ENCODE measurements around the gene IL17B.

DNA sequence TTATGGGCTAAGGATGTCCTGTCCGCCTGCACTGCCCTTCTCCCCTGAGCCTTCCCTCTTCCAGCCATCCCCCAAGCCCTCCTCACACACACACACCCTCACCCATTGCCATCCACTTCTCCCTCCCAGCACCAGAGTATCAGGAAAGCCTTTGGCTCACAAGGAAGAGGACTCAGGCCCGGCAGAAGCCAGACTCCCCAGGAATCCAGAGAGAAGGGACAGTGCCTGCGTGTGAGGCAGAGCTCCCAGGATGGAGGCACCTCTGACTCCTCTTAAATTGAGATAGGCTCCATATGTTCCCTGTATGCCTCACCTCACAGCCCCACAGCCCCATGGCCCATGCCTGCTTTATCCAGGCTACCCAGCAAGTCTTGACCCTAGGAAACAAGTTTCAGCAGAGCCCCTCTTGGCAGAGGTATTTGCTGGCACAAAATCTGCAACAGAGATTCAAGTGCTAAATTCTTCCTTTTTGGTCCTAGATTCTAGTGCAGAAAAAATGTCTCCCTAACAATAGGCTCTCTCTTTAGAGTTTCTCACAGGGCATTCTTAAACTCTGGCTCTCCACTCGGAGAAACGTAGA lies 761 bp downstream of the IL17B start:
- TF ChIP-seq, protein P1, sequence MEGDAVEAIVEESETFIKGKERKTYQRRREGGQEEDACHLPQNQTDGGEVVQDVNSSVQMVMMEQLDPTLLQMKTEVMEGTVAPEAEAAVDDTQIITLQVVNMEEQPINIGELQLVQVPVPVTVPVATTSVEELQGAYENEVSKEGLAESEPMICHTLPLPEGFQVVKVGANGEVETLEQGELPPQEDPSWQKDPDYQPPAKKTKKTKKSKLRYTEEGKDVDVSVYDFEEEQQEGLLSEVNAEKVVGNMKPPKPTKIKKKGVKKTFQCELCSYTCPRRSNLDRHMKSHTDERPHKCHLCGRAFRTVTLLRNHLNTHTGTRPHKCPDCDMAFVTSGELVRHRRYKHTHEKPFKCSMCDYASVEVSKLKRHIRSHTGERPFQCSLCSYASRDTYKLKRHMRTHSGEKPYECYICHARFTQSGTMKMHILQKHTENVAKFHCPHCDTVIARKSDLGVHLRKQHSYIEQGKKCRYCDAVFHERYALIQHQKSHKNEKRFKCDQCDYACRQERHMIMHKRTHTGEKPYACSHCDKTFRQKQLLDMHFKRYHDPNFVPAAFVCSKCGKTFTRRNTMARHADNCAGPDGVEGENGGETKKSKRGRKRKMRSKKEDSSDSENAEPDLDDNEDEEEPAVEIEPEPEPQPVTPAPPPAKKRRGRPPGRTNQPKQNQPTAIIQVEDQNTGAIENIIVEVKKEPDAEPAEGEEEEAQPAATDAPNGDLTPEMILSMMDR (IDR thresholded peaks at IDR 0.05), result no peak
- no peak for TF ChIP-seq POLR2A (IDR thresholded peaks at IDR 0.05)

Measured in Peyer's patch (tissue), 4 donors.